Measurements from ENCODE around the gene ADCYAP1R1.

Gene ADCYAP1R1

DNA sequence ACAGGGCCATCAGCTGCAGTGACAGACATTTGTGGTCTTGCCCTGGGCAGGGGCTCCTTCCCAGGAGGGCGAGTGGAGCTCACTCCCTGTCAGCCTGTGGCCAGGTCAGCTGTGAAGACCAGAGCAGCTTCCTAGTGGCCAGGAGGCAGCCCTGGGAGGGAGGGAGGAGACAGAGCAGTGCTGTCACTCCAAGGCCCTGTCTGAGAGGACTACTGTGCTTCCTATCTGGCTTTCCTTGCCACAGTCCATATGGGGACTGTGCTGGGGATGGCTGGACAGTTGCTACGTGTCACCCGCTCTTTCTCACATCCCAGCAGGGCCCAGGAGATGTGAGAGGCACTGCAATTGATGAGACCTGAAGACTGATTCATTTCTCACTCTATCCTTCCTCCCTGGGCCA lies 15.2 kb upstream of the ADCYAP1R1 start:
- no peak for DNase-seq (ENCODE audit: low read depth, low spot score)

- no peak for DNase-seq (ENCODE audit: low read depth, low spot score)
Observed at GRCh38 chr7:31043051-31043471, 9.0 kb upstream of the ADCYAP1R1 start.

DNA sequence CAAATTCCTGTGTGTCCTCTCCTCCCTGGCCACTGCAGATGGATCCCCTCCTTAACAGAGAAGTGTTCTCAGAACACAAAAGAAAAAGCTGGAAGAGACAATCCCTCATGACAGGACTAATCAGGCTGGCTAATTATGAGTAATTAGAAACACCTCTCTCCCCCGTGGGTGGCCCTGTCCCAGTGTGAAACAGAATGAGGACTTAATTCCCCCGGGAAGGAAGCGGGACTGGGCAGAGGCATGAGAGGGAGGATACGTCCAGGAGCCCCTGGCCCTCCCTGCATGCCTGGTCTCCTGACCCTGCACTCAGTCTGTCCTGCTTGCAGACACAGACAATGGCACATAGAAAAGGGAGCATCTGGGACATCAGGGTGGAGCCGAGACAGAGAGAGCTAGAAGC lies 7.6 kb upstream of the ADCYAP1R1 start:
- no peak for DNase-seq (ENCODE audit: low read depth, low spot score)

DNA sequence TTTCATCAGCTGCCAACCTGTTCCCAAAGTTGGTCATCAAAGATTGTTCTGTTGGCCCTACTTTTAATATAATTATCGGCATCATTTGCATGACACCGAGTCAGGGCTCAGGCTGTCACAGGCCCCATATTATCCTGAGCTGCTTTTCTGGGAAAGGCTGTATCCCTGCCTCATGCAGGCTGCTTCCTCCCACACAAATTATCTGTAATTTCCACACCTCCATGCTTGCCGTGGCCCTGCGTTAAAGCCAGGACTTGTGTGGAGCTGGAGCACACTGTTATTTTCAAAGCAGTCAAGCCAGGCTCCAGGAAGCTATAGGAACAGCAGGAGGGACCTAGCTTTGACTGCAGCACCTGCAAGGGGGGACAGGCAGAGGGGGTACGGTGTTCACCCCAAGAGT lies 5.4 kb upstream of the ADCYAP1R1 start:
- no peak for DNase-seq (ENCODE audit: low read depth, low spot score)

DNA sequence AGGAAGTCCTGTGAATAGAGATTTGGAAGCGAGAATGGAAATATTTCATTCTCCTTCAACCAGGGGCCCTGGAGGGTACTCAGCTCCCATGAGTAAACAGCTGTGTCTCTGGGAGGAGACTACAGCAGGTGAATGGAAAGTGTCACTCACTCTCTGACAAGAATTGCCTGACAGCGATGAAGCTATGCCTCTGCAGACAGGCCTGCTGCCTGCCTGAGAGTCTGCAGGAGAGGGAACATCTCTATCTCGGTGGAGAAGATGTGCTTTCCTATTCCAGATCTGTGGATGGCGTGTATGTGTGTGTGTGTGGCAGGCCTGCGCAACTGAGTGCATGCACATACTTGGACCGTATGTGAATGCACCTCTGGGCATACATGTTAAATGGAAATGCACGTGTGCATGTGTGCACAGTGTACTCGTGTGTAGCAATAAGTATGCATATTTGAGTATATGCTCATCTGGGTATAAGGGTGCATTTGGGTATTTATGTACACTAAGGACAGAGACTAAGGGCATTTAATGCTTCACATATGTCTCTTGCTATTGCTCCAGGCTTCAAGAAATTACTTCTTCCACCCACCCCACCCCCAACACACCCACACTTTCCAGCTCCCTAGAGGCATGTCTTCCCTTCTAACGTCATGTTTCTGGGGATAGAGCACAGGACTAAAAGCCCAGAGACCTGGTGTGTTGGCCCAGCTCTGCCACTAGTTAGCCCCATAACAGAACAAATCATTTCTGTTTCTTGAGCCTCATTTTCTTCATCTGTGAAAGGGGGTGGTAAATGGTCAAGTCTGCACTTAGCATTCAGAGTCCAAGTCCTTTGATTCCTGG lies 4.6 kb upstream of the ADCYAP1R1 start:
- DNase-seq (ENCODE audit: low read depth, low spot score), result no peak

GRCh38 chr7:31049005-31049765 lies 2.9 kb upstream of the ADCYAP1R1 start:
- no peak for DNase-seq (ENCODE audit: low read depth, low spot score)

- no peak for DNase-seq (ENCODE audit: low read depth, low spot score)
Observed at GRCh38 chr7:31052487-31052840, 356 bp downstream of the ADCYAP1R1 start.

DNA sequence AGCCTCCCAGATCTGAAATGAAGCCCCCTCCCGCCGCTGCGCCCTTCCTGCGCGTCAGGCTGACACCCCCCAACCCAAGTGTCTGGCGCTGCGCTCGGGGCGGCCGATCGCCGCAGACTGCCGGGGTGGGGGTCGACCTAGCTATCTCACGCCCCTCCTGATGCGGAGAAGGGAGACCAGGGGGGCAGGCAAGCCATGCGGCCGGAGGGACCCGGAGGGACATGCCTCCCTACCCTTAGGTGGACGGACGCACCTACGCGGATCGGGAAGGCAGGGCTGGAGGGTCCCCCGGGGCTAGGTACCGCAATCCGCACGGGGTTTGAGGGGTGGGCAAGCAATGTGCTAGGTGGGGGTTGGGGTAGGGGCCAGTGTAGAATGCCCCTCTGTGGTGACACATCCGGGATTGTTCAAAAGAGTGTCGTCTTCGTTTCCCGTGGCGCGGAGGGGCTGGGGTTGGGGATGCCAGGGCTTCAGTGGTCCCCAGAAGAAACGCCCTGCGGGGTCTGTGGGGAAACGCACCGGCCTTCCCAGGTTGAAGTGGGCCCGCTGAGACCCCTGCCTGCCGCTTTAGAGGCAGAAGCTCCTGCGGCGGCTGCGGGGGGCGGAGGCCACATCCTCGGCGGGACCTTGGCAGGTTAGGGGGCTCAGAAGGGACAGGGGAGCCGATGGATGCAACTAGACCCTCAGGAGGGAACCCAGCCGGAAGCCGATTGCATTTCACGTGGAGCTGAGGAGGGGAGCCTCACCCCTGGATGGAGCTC lies 913 bp downstream of the ADCYAP1R1 start:
- no peak for DNase-seq (ENCODE audit: low read depth, low spot score)

- no peak for DNase-seq (ENCODE audit: low read depth, low spot score)
Observed at GRCh38 chr7:31053986-31054385, 1.9 kb downstream of the ADCYAP1R1 start.

GRCh38 chr7:31054608-31055278 lies 2.6 kb downstream of the ADCYAP1R1 start:
- no peak for DNase-seq (ENCODE audit: low read depth, low spot score)

DNA sequence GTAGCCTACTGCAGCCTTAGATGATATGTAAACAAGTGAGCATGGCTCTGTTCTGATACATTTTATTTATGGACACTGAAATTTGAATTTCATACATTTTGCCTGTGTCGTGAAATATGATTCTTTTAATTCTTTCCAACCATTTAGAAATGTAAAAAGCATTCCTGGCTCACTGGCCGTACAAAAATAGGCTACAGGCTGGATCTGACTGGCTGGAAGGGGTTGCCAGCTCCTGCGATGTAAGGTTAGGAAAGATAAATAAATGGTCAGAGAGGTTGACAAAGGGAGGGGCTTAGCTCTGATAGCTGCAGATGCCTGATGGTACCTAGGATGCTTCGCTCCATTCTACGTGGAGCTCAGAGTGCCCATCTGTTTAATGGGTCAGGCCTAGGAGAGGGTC lies 3.4 kb downstream of the ADCYAP1R1 start:
- DNase-seq (ENCODE audit: low read depth, low spot score), result no peak

DNA sequence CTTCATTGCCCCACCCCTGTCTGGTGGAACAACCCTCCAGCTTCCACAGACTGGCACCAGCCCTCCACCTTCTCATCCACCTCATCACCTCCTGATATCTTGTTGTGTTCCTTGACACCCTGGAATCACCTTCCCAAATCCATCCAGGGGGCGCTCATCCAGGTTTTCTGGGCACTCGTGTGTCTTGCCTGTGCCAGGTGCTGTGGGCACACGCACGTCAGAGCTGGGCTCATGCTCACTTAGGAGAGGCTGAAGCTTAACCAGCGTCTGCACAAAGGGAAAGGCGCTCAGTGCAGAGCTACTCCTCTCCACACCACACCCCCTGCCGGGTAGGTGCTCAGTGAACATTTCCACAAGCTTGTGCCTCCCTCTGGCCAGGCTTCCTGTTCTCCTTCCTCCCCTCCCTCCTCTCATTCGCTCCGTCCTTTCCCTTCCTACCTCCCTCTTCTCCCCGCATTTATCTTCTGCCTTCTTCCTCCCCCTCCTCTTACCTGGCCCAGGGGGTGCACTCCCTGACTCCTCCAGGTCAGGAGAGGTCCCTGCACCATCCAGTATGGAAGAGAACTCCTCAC lies 4.8 kb downstream of the ADCYAP1R1 start:
- DNase-seq (ENCODE audit: low read depth, low spot score), result no peak

DNA sequence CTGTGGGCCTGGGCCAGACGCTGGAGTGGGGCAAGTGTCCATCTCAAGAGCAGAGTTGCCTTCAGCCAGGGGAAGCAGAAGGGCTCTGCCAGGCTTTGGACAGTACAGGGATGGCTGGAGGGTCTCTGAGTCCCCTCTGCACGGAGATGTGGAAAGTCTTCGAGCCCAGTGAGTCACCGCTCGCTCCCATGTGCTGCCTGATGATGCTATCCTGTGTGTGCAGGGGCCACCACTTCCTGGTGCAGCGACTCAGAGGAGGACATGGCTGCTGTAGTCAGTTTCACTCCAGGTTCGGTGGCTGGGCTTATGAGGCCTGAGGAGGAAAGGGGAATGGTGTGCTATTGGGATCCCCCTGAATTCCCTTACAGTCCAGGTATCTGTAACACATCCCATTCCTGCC lies 6.0 kb downstream of the ADCYAP1R1 start:
- no peak for DNase-seq (ENCODE audit: low read depth, low spot score)

DNA sequence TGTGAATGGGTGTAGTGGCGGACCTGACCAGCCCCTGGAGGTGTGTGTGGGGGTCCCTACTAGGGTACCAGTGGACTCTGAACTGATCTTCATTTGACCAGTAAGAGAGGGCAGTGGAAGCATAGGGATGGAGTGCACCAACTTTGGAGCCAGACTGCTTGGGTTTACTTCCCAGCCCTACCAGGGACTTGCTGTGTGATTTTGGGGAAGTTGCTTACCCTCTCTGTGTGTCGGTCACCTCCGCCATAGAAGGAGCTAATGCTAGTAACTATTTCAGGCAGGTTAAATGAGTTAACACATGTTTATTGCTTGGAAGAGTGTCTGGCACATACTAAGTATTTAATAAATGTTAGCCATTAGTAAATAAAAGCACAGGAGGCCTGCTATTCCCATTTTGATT lies 6.6 kb downstream of the ADCYAP1R1 start:
- no peak for DNase-seq (ENCODE audit: low read depth, low spot score)

DNA sequence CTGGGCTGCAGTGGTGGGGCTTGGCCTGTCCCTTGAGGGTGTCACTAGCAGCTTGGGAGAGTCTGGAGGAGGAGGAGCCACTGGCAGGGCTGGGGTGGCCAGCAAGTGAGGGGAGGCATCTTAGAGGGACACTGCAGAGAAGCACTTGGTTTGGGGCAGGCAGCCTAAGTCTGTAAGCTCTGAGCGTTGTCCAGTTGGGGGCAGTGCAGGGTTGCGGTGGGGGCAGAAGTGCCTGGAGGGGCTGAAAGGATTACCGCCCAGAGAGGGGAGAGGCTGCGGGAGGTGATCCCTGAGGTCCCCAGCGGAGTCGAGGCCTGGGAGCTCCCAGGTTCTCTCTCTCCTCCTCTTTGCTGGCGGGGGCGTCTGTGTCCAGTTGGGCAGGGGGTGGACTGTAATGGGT lies 7.4 kb downstream of the ADCYAP1R1 start:
- no peak for DNase-seq (ENCODE audit: low read depth, low spot score)

DNA sequence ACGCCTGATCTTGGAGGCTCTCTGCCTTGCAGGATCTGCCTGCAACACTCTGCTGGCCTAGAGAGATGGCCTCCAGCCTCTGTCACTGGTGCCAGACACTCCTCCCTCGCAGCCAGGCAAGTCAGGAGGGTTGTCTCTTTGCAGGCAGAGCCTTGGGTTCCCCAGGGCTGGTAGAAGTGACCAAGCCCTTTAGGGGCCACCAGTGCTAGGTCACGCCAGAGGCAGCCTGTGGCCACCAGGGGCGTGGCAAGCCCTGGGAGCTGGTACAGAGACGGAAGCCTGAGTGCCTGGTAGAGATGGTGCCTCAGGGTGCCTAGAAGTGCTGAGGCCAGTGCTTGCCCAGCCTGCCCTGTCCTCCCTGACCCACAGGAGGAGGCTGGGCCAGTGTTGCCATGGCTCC lies 9.1 kb downstream of the ADCYAP1R1 start:
- DNase-seq (ENCODE audit: low read depth, low spot score), result no peak

GRCh38 chr7:31062746-31063435 lies 10.8 kb downstream of the ADCYAP1R1 start:
- no peak for DNase-seq (ENCODE audit: low read depth, low spot score)

GRCh38 chr7:31065021-31065593 lies 13.0 kb downstream of the ADCYAP1R1 start:
- no peak for DNase-seq (ENCODE audit: low read depth, low spot score)

DNA sequence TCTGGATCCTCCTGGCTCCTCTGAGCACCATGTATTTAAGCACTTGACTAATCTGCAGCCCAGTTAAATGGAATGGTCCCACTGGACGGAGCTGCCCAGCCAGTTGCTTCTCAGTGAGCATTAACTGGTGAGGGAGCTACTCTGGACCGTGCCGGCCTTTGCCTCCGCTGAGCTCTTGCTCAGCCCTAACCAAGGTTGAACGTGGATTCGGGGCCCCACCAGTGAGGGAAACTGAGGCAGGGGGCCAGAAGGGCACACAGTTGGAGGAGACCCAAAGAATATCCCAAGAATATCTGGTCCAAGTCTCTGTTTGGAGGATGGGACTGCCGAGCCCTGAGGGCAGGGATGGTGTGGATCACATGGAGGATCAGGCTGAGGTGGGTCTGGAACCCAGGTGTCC lies 13.7 kb downstream of the ADCYAP1R1 start:
- no peak for DNase-seq (ENCODE audit: low read depth, low spot score)

GRCh38 chr7:31066516-31067130 lies 14.5 kb downstream of the ADCYAP1R1 start:
- no peak for DNase-seq (ENCODE audit: low read depth, low spot score)
